Gastroesophageal sphincter (tissue), 3 donors: ENCODE results near the gene SDHA.
"Not testable (repeated sequence)": the region's sequence is repeated elsewhere in the genome, so short reads cannot be mapped to it uniquely, and the experiment has no call there.

ENCODE experiments used
- CTCF ChIP-seq, 4 experiments: fragments of 200-600 bp in 2 of 4; fragments of 450-650 bp in 2 of 4; sonication (generic) in 1 of 4; IDR thresholded peaks; one replicate each; pipeline ENCODE4 v1.5.1; 2017 to 2019; ENCODE audit warnings: antibody characterized with exemption in 4 of 4, mild to moderate bottlenecking in 2 of 4, moderate library complexity in 2 of 4
- POLR2A ChIP-seq, 2 donors: fragments of 450-650 bp; IDR thresholded peaks; one replicate each; pipeline ENCODE4 v1.6.1; 2017; ENCODE audit warnings: antibody characterized with exemption in 2 of 2, mild to moderate bottlenecking in 2 of 2, moderate library complexity in 1 of 2
- POLR2AphosphoS5 ChIP-seq: sonication (generic); formaldehyde crosslinking; IDR thresholded peaks from one replicate; pipeline ENCODE4 v1.6.1; 2017; ENCODE audit warnings: antibody characterized with exemption

GRCh38 chr5:227375-227774, 9.3 kb downstream of the SDHA start:
- not testable (repeated sequence) for TF ChIP-seq POLR2AphosphoS5; POLR2A (IDR thresholded peaks at IDR 0.05); CTCF (IDR thresholded peaks at IDR 0.05)
